GM12875 (cell line): Measurements from ENCODE around the gene KCTD2.

Experiments
- H3K4me3 ChIP-seq: one replicate; pipeline ENCODE4 v1.5.1; 2011; ENCODE audit warnings: low read depth, low read length, control low read depth
- TF ChIP-seq, protein P1 (sequence below): IDR thresholded peaks from 2 replicates; pipeline ENCODE4 v1.5.1; 2011; ENCODE audit warnings: low read depth, mild to moderate bottlenecking, control low read depth, inconsistent platforms, low read length, moderate library complexity, borderline replicate concordance; ENCODE audit not compliant: insufficient read depth

The KCTD2 gene

DNA sequence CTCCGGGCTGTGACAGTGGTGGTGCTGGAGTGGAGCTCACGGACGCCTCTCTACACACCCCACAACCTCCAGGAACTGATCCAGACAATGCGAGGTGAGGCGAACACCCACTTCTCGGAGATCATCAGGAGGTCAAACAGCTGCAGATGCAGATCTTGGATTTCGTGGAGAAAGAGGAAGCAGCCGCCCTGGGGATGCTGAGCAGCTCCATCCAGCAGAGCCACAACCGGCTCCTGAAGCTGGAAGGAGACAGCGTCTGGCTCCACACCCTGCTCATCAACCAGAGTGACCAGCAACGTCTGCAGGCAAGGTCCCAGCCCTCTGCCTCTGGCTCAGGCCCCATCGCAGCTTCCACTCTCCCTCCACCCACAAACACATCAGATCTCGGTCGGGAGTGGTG lies 27.5 kb downstream of the KCTD2 start:
- no peak overlapping the region for H3K4me3 ChIP-seq
- TF ChIP-seq, protein P1, sequence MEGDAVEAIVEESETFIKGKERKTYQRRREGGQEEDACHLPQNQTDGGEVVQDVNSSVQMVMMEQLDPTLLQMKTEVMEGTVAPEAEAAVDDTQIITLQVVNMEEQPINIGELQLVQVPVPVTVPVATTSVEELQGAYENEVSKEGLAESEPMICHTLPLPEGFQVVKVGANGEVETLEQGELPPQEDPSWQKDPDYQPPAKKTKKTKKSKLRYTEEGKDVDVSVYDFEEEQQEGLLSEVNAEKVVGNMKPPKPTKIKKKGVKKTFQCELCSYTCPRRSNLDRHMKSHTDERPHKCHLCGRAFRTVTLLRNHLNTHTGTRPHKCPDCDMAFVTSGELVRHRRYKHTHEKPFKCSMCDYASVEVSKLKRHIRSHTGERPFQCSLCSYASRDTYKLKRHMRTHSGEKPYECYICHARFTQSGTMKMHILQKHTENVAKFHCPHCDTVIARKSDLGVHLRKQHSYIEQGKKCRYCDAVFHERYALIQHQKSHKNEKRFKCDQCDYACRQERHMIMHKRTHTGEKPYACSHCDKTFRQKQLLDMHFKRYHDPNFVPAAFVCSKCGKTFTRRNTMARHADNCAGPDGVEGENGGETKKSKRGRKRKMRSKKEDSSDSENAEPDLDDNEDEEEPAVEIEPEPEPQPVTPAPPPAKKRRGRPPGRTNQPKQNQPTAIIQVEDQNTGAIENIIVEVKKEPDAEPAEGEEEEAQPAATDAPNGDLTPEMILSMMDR: no peak

DNA sequence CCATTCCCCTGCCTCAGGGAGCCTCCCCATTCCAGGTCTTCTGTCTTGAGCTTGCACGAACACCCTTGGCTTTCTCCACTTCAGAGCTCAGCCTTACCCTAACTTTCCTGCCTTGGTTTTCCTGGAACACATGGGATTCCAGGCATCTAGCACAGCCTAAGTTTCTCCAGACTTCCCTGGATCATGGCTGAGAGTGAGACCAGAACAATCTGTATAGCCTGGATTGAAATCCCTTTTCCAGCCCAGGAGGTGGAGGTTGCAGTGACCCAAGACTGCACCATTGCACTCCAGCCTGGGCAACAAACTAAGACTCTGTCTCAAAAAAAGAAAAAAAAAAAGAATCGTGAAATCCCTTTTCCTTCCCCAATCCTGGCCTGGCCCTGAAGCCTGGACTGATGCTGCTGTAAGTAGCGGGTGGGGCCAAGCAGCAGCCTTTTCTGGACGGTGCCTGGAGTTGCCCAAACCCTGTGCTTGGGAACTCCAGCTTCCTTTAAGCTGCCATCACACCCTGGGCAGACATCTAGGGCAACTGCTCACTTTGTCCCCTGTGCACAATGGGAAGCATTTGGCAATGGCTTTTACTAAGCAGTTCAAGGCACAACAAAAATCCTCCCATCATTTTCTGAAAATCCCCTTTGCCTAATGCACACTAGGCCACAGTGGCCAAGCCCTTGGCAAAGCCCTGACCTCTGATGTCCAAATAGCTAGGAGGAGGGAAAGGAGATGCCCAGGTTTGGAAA lies 28.7 kb downstream of the KCTD2 start:
- TF ChIP-seq, protein P1: no peak
- H3K4me3 ChIP-seq: no peak overlapping the region

DNA sequence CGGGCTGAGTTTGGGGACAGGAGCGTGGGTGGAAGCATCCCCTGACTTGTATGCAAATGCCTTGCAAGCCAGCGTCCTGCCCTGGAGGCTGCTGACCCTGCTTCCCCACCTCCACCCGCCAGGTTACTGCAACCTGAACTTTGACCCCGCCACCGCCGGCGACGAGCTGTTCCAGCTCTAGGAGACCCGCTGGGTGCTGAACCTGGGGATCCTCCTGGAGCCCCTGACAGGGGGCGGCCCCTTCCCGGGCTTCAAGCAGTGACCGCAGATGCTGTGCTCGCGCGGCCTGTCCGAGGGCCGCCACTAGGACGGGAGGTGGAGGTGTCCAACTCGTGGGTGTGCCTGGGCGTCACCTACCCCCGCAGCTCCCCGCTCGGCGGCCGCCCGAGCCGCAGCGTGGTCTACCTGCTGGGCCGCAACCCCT lies 30.1 kb downstream of the KCTD2 start:
- TF ChIP-seq, protein P1: no peak
- peak overlapping the region; percentile 26 for H3K4me3 ChIP-seq

DNA sequence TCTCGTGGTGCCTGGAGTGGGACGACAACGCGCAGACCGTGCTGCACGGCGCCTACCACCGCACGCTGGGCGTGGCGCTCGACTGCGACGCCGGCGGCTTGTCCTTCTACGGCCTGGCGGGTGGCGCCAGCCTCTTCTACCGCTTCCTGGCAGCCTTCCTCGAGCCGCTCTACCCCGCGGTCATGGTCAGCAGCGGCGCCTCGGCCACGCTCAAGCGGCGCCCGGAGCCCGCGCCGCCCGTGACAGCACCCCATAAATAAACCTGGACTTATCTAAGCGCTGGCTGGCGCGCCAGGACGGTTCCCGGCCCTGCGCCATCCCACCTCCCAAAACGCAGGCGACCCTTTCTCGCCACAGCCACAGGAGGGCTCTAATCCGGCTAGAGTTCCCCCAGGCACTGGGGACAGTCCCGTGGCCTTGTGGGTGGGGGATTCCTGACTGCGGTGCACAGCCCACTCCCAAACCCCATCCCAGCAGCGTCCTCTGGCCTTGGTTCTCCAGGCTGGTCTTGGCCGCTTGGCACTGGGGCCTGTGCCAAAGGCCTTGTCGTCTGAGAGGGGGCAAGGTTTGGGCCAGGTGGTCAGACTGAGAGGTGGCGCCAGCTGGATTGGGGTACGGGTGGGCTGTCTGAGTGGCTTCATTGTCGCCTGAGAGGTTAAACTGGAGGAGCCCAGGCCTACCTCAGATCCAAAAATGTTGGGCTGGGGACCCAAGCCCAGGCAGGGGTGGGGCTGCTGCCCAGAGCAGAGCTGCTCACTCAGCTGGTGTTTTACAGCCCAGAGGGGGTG lies 30.7 kb downstream of the KCTD2 start:
- H3K4me3 ChIP-seq: peak overlapping the region; percentile 26
- TF ChIP-seq, protein P1: 0 out of 2 replicates have a peak, but pooled peaks have one; percentile 25

DNA sequence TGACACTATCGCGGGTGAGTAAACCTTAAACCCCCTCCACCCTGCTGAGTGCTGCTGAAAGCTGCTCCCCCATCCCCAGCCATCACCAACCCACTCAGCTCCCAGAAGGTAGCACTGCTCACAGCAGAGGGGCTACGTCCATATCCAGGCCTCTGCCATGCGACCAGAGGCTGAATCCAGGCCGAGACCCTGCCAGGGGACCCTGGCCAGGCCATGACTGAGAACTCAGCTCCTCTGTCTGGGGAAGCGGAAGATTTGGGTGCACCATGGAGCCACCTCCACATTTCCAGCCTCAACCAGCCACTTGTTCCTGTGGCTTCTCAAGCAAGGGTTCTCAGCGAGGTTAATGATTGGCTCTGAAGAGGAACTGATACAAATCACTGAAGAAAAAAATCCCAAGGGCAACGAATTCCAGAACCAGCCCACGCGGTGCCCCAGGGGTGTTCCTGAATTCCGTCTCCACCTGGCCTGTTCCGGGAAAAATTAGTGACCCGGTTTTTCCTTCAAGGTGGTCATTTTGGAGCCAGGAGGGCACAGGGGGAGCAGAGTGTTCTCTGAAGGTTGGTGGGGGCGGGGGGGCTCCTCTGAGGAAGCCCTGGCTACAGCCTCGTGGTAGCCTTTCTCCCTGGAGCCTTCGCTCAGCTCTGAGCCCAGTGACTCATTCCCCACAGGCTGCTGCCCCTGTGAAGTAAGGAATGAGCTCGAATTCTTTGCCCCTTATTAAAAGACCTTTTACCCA lies 31.4 kb downstream of the KCTD2 start:
- no peak overlapping the region for H3K4me3 ChIP-seq
- TF ChIP-seq, protein P1: no peak

DNA sequence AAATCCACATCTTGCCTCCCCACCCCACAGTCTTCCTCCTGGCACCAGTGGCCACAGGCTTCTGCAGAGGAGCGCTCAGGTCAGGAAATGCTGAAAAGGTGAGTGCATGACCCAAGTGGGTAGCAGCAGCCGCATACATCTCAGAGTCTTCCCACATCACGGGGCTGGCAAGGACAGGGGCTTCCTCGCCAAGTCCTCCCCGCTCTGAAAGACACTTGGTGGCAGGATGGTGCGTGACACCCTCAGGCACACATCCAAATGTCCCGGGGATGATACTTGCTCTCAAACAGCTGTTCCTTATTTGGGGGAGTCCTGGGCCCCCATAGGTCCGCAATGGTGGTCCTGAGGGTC lies 32.0 kb downstream of the KCTD2 start:
- TF ChIP-seq, protein P1: no peak
- no peak overlapping the region for H3K4me3 ChIP-seq
